ENCODE measurements around the gene STAMBPL1.
"Not testable (repeated sequence)": the region's sequence is repeated elsewhere in the genome, so short reads cannot be mapped to it uniquely, and the experiment has no call there.

Gene STAMBPL1

DNA sequence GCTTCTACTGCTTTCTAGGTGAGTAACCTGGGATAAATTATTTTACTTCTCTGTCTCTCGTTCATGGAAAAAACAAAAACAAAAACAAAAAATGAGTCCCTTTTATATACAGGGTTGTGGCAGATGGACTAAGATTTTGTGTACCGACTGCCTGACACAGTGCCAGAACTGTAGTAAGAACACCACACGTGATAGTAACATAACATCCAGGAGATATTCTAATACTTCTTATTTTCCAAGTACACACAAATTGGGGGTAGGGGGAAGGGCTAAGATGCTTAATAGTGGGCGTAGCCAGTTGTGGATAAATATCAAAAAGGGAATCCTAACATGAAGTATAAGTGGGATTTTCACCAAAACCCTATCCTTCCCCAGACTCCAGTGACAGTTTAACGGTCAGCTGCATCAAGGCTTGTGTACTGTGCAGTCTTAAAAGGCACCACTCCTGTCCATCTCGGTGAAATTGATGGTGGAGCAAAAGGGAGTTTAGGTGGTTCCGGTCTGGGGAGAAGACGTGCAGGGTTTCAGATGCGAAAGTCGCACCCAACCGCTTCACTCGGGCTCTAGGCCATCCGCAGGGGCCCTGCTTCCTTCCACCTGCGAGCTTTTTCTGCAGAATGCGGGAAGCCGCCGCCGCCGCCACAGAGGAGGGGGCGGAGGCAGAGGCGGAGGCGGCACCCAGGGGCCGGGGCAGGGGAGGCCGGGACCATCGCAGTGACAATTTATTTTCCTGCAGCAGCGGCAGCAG, at the start of gene STAMBPL1:
STAMBPL1 (plus strand) TSS at position 712 of the 748 bp plus-strand sequence. CDS start 21,464 bp downstream, outside the sequence.
- peak; percentile 39 for DNase-seq

DNA sequence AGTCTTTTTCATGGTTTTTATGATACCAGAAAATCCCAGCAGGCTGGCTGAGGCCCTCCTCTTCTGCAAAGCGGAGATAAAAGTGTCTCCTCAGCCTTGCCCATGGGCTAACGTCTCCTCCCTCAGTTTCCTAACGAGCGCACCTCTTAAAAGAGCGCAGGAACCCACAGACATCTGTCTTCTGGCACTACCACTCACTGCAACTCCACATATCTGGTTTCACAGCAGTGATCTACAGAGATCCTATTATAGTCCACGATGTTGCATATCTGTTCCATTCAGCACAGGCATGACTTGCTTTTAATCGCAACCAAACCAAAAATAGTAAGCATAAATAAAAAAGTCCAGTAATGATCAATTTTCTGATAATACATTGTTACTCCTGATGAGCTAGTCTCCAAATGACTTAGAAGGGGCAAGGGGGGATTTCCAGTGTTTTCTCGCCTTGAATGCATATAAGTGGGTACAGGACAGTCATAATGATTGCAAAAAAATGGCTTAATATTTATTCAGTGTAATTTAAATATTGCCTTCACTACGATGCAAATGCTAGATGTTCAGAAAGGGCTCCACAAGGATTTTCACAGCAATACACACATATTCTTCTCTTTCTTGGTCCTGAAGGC, 49.3 kb upstream of the STAMBPL1 start:
- DNase-seq, result no peak

DNA sequence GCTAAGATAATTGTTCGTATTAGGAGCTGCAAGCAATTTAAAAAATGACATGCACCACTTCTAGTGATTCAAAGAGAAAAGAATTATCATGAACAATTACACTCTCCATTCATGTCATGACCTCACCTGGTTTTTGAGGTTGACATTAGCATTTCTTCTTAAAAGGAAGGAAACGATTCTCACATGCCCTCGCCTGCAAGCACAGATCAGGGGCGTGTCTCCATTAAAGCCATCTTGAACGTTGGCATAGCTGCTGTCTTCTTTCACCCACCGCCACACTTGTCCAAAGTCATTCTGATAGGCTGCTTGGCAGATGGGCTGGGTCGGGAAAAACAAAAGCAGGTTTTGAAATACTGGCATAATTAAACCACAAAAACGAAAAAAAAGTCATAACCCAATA, 48.3 kb upstream of the STAMBPL1 start:
- no peak for DNase-seq

- DNase-seq, result no peak
Observed at GRCh38 chr10:88832376-88832775, 47.7 kb upstream of the STAMBPL1 start.

GRCh38 chr10:88833156-88833555, 46.9 kb upstream of the STAMBPL1 start:
- DNase-seq, result no peak

DNA sequence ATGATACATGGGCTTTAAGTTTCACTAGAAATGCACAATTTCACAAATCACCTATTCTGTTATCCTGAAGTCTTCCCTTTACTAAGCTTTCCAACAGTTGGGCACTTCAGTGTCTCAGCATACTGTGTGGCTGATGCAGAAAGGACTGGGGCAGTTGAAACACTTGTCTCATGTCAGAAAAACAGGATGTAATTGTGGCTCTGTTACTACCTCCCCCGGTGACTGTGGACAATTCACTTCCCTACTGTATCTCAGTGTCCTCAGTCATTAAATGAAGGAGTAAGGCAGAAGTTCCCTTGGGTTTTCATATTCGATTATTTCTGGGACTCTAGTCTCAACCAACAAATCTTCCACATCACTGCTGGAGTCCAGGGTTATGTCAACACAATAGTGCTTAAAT, 46.3 kb upstream of the STAMBPL1 start:
- no peak for DNase-seq

GRCh38 chr10:88835096-88835909, 44.7 kb upstream of the STAMBPL1 start:
- DNase-seq, result peak; percentile 26

GRCh38 chr10:88835910-88836221, 44.2 kb upstream of the STAMBPL1 start:
- no peak for DNase-seq

GRCh38 chr10:88837632-88838031, 42.4 kb upstream of the STAMBPL1 start:
- not testable (repeated sequence) for DNase-seq

GRCh38 chr10:88838766-88839350, 41.2 kb upstream of the STAMBPL1 start:
- DNase-seq, result no peak

DNA sequence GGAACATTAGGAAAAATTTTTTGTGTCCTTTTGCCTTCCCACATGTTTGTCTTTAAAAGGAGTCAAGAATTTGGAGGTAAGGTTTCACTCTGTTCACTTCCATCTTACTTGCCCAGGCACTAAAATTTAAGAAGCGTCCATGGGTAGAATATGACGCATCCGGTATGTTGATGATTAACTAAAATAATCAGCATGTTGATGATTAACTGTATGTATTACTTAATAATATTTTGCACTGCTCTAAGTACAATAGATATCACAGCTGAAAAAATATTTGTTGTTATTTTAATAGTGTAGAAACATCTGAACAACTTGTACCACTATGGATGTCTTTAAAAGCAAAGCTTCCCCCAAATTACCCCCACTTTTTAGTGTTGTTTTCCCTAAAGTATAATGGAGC, 39.9 kb upstream of the STAMBPL1 start:
- no peak for DNase-seq

DNA sequence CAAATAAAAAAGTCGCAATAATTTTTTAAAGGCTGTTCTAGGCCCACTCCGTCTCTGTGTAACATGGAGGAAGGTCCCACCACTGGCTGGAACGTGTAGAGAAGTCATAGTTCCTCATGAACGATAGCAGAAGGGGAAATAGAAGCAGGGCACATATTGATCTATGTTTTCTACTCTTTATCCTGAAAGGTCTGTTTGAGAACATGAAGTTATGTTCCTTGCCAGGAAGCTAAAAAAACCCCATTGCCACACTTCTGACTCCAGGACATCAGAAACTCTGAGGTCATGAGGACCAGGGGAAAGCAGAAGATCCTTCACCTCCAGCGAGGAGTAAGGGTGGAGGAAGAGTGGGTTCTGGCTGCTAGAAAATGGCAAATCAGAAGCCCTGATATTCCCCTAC, 39.2 kb upstream of the STAMBPL1 start:
- no peak for DNase-seq

- DNase-seq, result no peak
Observed at GRCh38 chr10:88841316-88842111, 38.5 kb upstream of the STAMBPL1 start.

DNA sequence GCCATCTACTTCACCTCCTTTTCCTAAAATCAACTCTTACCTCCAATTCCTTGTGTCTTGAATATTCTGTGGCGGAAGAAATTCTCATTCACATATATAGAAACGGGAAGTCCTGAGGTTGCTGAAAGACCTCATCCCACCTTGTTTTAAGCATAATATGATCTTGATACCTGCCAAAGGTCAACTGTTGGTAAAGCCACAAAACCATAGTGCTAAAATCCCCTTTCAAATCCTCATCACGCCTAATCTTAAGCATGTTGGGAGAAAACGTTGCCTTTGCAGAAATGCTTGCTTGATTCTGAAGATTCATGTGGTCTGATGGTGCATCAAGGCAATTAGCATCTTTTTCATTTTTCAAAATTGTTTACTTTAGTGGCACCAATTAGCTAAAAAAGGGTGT, 36.9 kb upstream of the STAMBPL1 start:
- DNase-seq, result no peak

- no peak for DNase-seq
Observed at GRCh38 chr10:88848499-88848898, 31.5 kb upstream of the STAMBPL1 start.

DNA sequence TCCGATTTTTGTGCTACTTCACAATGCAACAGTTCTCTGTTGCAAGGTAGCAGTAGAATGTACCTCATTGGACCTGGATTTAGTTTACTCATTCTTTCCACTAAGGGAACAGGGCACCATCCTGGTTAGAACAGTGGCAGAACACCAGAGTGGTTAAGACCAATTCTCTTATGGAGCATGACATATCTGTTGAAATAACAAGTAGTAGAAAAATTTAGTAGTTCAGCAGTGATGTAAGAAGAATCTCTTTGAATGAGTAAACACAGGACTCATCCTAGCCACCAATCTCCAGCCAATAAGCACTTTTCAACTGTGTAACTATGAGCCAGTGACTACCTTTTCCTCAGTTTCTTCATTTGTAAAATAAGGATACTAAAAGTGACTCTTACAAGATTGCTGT, 30.8 kb upstream of the STAMBPL1 start:
- no peak for DNase-seq

DNA sequence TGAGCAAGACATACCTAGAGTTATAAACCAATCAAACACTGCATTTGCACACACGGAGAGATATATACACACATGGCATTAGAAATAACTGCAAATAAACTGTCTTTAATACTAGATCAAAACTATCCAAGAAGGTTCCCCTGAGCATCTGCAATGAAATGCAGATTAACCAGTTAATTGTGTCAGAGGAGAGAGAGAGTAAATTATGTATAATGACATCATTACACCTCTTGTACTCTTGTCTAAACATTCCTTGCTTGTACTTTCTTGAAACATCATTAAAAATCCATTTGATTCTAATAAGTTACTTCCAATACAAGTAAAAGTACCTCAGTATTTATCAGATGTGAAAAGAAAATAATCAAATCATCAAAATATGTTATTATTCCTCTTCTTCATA, 29.3 kb upstream of the STAMBPL1 start:
- no peak for DNase-seq

DNA sequence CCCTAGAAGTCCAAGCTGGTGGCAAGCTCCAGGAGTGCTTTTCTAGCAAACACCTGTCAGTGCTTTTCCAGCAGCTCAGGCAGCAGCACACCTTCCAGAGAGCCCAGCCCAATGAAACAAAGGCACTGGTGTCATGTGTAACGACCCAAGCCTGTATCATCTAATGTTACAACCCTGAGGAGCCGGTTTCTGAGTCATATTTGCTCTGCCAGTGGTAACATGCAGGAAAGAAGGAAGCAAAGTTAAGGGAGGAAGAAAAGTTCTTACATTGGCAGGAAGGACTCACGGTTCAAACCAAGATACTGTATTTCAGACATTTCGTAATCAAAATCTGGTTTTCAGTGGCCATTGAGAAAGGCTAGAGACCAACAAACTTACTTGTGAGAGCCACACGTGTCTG, 28.3 kb upstream of the STAMBPL1 start, which contains the start of gene ANKRD22:
ANKRD22 (minus strand) TSS at position 139 of the 400 bp plus-strand sequence. CDS start 237 bp downstream, outside the sequence.
- DNase-seq, result no peak

- DNase-seq, result no peak
Observed at GRCh38 chr10:88852327-88852726, 27.7 kb upstream of the STAMBPL1 start.

- no peak for DNase-seq
Observed at GRCh38 chr10:88853155-88853881, 26.7 kb upstream of the STAMBPL1 start.

GRCh38 chr10:88854684-88855083, 25.4 kb upstream of the STAMBPL1 start:
- DNase-seq, result no peak

DNA sequence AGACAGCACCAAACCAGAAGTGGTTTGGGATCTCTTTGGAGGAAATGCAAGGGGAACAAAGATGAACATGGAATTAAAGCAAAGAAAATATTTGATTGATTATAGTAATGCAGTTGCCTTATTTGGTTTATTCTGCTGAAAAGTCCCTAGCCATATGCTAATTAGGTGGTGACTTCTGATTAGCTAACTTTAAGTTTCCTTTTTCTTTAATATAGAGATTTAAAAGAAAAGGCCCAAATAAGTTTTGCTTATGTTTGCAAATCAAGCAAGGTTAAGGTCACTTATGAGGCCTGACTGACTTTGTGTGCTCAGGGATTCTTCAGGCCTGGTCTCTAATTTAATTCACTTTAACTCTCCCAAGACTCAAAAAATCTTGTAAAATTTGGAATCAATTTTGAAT, 22.2 kb upstream of the STAMBPL1 start:
- DNase-seq, result no peak

All from COR-L47 (cell line).